Right atrium auricular region (tissue), 2 donors: Measurements from ENCODE around the gene PPIA. TPM values are rescaled to one million over a fixed set of nuclear protein-coding genes. Genes with fewer than 3 reads are reported as not detected.
"Not testable (repeated sequence)": the region's sequence is repeated elsewhere in the genome, so short reads cannot be mapped to it uniquely, and the experiment has no call there.

Experiments
- DNase-seq: peaks from one replicate; pipeline ENCODE4 v3.0.0-alpha.2; 2019; ENCODE audit warnings: low spot score
- H3K27ac ChIP-seq, 2 donors: fragments of 200-600 bp; sonication (generic); 1 replicate in 1 of 2; 2 replicates in 1 of 2; pipeline ENCODE4 v1.5.1; 2016 to 2019
- H3K27me3 ChIP-seq, 2 donors: fragments of 200-600 bp; sonication (generic); one replicate each; pipeline versions ENCODE4 v1.5.1 to v1.6.0; 2017 to 2019
- H3K36me3 ChIP-seq: fragments of 200-600 bp; sonication (generic); one replicate; pipeline ENCODE4 v1.5.1; 2016
- H3K4me1 ChIP-seq, 2 donors: fragments of 200-600 bp; sonication (generic); one replicate each; pipeline versions ENCODE4 v1.5.1 to v1.6.0; 2017 to 2019
- H3K4me3 ChIP-seq, 2 donors: fragments of 200-600 bp; sonication (generic); 1 replicate in 1 of 2; 2 replicates in 1 of 2; pipeline ENCODE4 v1.5.1; 2017 to 2019; ENCODE audit warnings: mild to moderate bottlenecking in 1 of 2, moderate library complexity in 1 of 2
- H3K9me3 ChIP-seq, 2 donors: fragments of 200-600 bp; sonication (generic); one replicate each; pipeline ENCODE4 v1.5.1; 2019
- CTCF ChIP-seq, 2 donors: fragments of 200-600 bp; sonication (generic); IDR thresholded peaks; one replicate each; pipeline ENCODE4 v1.5.1; 2019; ENCODE audit warnings: antibody characterized with exemption in 2 of 2
- total RNA-seq, 2 donors: library from RNA; depleted of rRNA; stranded (reverse); fragments of >200 nt; gene quantifications; one replicate each; pipeline ENCODE4 v1.1.0, GENCODE V29; 2016

PPIA gene
- total RNA-seq, 2 donors from 2014 or later: 820 to 834 TPM

- Histone ChIP-seq H3K9me3 (no peaks in the 10 kb centered on the region), H3K27ac (no peak overlapping the region), H3K27me3 (no peaks in the 10 kb centered on the region), H3K4me3 (no peak overlapping the region), H3K36me3 (no peaks in the 10 kb centered on the region), H3K4me1 (no peaks in the 10 kb centered on the region)
- no peak for TF ChIP-seq CTCF (IDR thresholded peaks at IDR 0.05)
- no peak for DNase-seq
These were observed 20.3 kb upstream of the PPIA start for GRCh38 chr7:44776211-44776610.

GRCh38 chr7:44782460-44782859, 14.0 kb upstream of the PPIA start:
- Histone ChIP-seq H3K4me1 (no peaks in the 10 kb centered on the region), H3K36me3 (no peaks in the 10 kb centered on the region), H3K4me3 (no peak overlapping the region), H3K27me3 (no peaks in the 10 kb centered on the region), H3K9me3 (no peaks in the 10 kb centered on the region), H3K27ac (no peak overlapping the region)
- TF ChIP-seq CTCF (IDR thresholded peaks at IDR 0.05): no peak
- no peak for DNase-seq

DNA sequence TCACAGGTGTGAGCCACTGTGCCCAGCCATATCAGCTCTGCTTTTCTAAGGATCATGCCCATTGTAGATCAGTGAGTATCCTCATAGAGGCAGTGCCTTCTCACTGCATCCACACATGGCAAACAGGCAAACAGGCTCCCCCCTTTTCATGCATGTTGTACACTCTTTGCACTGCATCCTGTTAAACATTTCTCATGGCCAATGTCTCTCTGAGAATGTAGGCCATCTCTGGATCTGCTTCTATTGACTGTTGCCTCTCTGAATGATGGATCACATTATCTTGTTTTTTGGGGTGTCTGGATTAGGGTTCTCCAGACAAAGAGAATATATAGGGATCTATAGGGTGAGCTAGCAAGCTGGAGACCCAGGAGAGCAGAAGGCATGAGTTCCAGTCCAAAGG, 13.1 kb upstream of the PPIA start:
- no peak for DNase-seq
- Histone ChIP-seq H3K4me3 (no peak overlapping the region), H3K27me3 (no peaks in the 10 kb centered on the region), H3K27ac (no peak overlapping the region), H3K36me3 (no peaks in the 10 kb centered on the region), H3K4me1 (no peaks in the 10 kb centered on the region), H3K9me3 (no peaks in the 10 kb centered on the region)
- no peak for TF ChIP-seq CTCF (IDR thresholded peaks at IDR 0.05)

GRCh38 chr7:44784364-44784763, 12.1 kb upstream of the PPIA start:
- H3K27me3 ChIP-seq: no peaks in the 10 kb centered on the region
- H3K36me3 ChIP-seq: no peaks in the 10 kb centered on the region
- no peaks in the 10 kb centered on the region for H3K4me1 ChIP-seq
- H3K4me3 ChIP-seq: no peak overlapping the region
- TF ChIP-seq CTCF (IDR thresholded peaks at IDR 0.05): no peak
- DNase-seq: no peak
- no peak overlapping the region for H3K27ac ChIP-seq
- no peaks in the 10 kb centered on the region for H3K9me3 ChIP-seq

GRCh38 chr7:44785218-44785617, 11.3 kb upstream of the PPIA start:
- not testable (repeated sequence) for DNase-seq, H3K27ac ChIP-seq, H3K4me1 ChIP-seq, H3K9me3 ChIP-seq, H3K4me3 ChIP-seq, H3K27me3 ChIP-seq, H3K36me3 ChIP-seq

DNA sequence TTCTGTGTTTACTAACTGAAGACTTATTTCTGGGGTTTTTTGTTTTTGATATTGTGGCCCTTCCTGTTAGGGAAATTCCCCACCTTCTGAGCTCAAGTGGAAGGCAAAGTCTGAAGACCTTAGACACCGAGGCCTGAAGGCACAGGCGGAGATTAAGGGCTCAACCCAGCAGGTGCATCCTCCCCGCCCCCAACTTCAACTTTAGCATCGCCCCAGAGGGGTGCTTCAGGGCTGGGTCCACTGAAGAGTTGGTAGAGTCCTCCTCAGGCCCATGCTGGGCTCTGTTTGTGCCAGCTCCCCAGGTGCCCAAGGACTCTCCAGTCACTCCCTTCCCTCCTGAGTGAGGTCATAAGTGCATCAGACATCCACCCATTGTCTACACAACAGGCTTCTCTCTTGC, 9.4 kb upstream of the PPIA start:
- no peak for TF ChIP-seq CTCF (IDR thresholded peaks at IDR 0.05)
- Histone ChIP-seq H3K36me3 (no peaks in the 10 kb centered on the region), H3K27me3 (no peaks in the 10 kb centered on the region), H3K4me1 (no peaks in the 10 kb centered on the region), H3K4me3 (no peak overlapping the region), H3K27ac (no peak overlapping the region), H3K9me3 (no peaks in the 10 kb centered on the region)
- no peak for DNase-seq
